Stimulated activated naive CD8-positive, alpha-beta T cell treated with anti-CD3 and anti-CD28 coated beads, Interleukin-15, amount 100 ng/mL, for 72 hours (primary cell): Measurements from ENCODE around the gene RNASET2.
A peak's percentile ranks its signal among the peaks of the same experiment; 100 is the strongest.
"Not testable (repeated sequence)": the region's sequence is repeated elsewhere in the genome, so short reads cannot be mapped to it uniquely, and the experiment has no call there.

ENCODE experiments used
- ATAC-seq: fragments of 150-1000 bp; cut with Tn5 transposase; 2 replicates; pipeline ENCODE4 v1.10.0; 2021; ENCODE audit warnings: mild to moderate bottlenecking, moderate library complexity
- DNase-seq, 2 donors: peaks; one replicate each; pipeline ENCODE4 v3.0.0; 2021 to 2022
- H3K27ac Mint-ChIP-seq, 2 donors: one replicate each; pipeline ENCODE4 v1.8.0; 2022; ENCODE audit warnings: mild to moderate bottlenecking in 2 of 2, mixed read lengths in 2 of 2, moderate library complexity in 2 of 2
- H3K27me3 Mint-ChIP-seq: one replicate; pipeline ENCODE4 v1.8.0; 2022; ENCODE audit warnings: mixed read lengths
- H3K4me1 Mint-ChIP-seq: one replicate; pipeline ENCODE4 v1.8.0; 2022; ENCODE audit warnings: mild to moderate bottlenecking, mixed read lengths
- H3K4me3 Mint-ChIP-seq, 2 donors: one replicate each; pipeline ENCODE4 v1.8.0; 2022; ENCODE audit warnings: mild to moderate bottlenecking in 2 of 2, mixed read lengths in 2 of 2, moderate library complexity in 1 of 2
- H3K9me3 Mint-ChIP-seq, 2 donors: one replicate each; pipeline ENCODE4 v1.8.0; 2022; ENCODE audit warnings: mixed read lengths in 2 of 2

The RNASET2 gene

GRCh38 chr6:166907871-166908806 is 48.2 kb downstream of the RNASET2 start:
- ATAC-seq, result no peak
- Mint-ChIP-seq H3K4me3 (no peak overlapping the region), H3K4me1 (peaks cover 24% of the 10 kb centered on the region), H3K27me3 (no peaks in the 10 kb centered on the region), H3K9me3 (no peaks in the 10 kb centered on the region), H3K27ac (peak overlapping the region in 1 of 2 donors; percentile 74)
- DNase-seq, result no peak

GRCh38 chr6:166907373-166907841 is 48.9 kb downstream of the RNASET2 start:
- H3K4me1 Mint-ChIP-seq, result peaks cover 24% of the 10 kb centered on the region
- ATAC-seq (peak; percentile 66), DNase-seq (no peak)
- peak overlapping the region in 1 of 2 donors; percentile 5 for H3K4me3 Mint-ChIP-seq
- no peaks in the 10 kb centered on the region for H3K9me3 Mint-ChIP-seq
- peak overlapping the region in 1 of 2 donors; percentile 53 for H3K27ac Mint-ChIP-seq
- no peaks in the 10 kb centered on the region for H3K27me3 Mint-ChIP-seq

- Mint-ChIP-seq H3K27ac (peak overlapping the region in 1 of 2 donors; percentile 53), H3K9me3 (peaks cover under 1 to 5% of the 10 kb centered on the region in 2 donors), H3K4me1 (peaks cover 21% of the 10 kb centered on the region), H3K4me3 (no peak overlapping the region), H3K27me3 (no peaks in the 10 kb centered on the region)
- DNase-seq (no peak), ATAC-seq (peak; percentile 21)
Observed at GRCh38 chr6:166906376-166907044, 49.8 kb downstream of the RNASET2 start.

- Mint-ChIP-seq H3K4me1 (peaks cover 16% of the 10 kb centered on the region), H3K27ac (no peak overlapping the region), H3K4me3 (no peak overlapping the region), H3K9me3 (peaks cover 9 to 14% of the 10 kb centered on the region in 2 donors), H3K27me3 (no peaks in the 10 kb centered on the region)
- no peak for DNase-seq
- no peak for ATAC-seq
Observed at GRCh38 chr6:166905505-166906134, 50.7 kb downstream of the RNASET2 start.

- Mint-ChIP-seq H3K27ac (no peak overlapping the region), H3K4me3 (no peak overlapping the region), H3K27me3 (no peaks in the 10 kb centered on the region), H3K9me3 (peaks cover 14 to 20% of the 10 kb centered on the region in 2 donors), H3K4me1 (peaks cover 16% of the 10 kb centered on the region)
- ATAC-seq, result no peak
- no peak for DNase-seq
Observed at GRCh38 chr6:166905013-166905412, 51.3 kb downstream of the RNASET2 start.

GRCh38 chr6:166904101-166904746 is 52.1 kb downstream of the RNASET2 start:
- Mint-ChIP-seq H3K4me3 (no peak overlapping the region), H3K27ac (no peak overlapping the region), H3K27me3 (no peaks in the 10 kb centered on the region), H3K4me1 (peaks cover 16% of the 10 kb centered on the region), H3K9me3 (peaks cover 14 to 25% of the 10 kb centered on the region in 2 donors)
- DNase-seq (no peak), ATAC-seq (no peak)

- H3K4me1 Mint-ChIP-seq, result peaks cover 16% of the 10 kb centered on the region
- peaks cover 14 to 25% of the 10 kb centered on the region in 2 donors for H3K9me3 Mint-ChIP-seq
- no peak overlapping the region for H3K4me3 Mint-ChIP-seq
- no peak overlapping the region for H3K27ac Mint-ChIP-seq
- ATAC-seq, result no peak
- DNase-seq, result no peak
- H3K27me3 Mint-ChIP-seq, result no peaks in the 10 kb centered on the region
Observed at GRCh38 chr6:166903500-166903899, 52.9 kb downstream of the RNASET2 start.

GRCh38 chr6:166903027-166903426 is 53.3 kb downstream of the RNASET2 start:
- ATAC-seq (peak; percentile 19), DNase-seq (no peak)
- Mint-ChIP-seq H3K4me1 (peaks cover 16% of the 10 kb centered on the region), H3K4me3 (no peak overlapping the region), H3K27ac (no peak overlapping the region), H3K9me3 (peaks cover 14 to 25% of the 10 kb centered on the region in 2 donors), H3K27me3 (no peaks in the 10 kb centered on the region)

- DNase-seq (no peak), ATAC-seq (no peak)
- Mint-ChIP-seq H3K9me3 (peaks cover 14 to 25% of the 10 kb centered on the region in 2 donors), H3K27me3 (no peaks in the 10 kb centered on the region), H3K4me3 (no peak overlapping the region), H3K27ac (peak overlapping the region; percentile 23 to 38), H3K4me1 (peaks cover 10% of the 10 kb centered on the region)
Observed at GRCh38 chr6:166902211-166902755, 54.1 kb downstream of the RNASET2 start.

- peak overlapping the region in 1 of 2 donors; percentile 20 for H3K27ac Mint-ChIP-seq
- peaks cover 14 to 25% of the 10 kb centered on the region in 2 donors for H3K9me3 Mint-ChIP-seq
- ATAC-seq, result no peak
Observed at GRCh38 chr6:166901626-166902025, 54.7 kb downstream of the RNASET2 start.

GRCh38 chr6:166900956-166901607 is 55.3 kb downstream of the RNASET2 start:
- ATAC-seq, result no peak
- no peak overlapping the region for H3K4me3 Mint-ChIP-seq

More at GRCh38 chr6:166901626-166902025, 54.7 kb downstream of the RNASET2 start:
- Mint-ChIP-seq H3K27me3 (no peaks in the 10 kb centered on the region), H3K4me1 (peaks cover 3% of the 10 kb centered on the region), H3K4me3 (no peak overlapping the region)
- DNase-seq, result no peak

GRCh38 chr6:166900130-166900708 is 56.1 kb downstream of the RNASET2 start:
- H3K4me1 Mint-ChIP-seq, result no peaks in the 10 kb centered on the region
- no peaks in the 10 kb centered on the region for H3K27me3 Mint-ChIP-seq
- peaks cover 14 to 25% of the 10 kb centered on the region in 2 donors for H3K9me3 Mint-ChIP-seq
- ATAC-seq (no peak), DNase-seq (no peak)
- no peak overlapping the region for H3K27ac Mint-ChIP-seq
- H3K4me3 Mint-ChIP-seq, result no peak overlapping the region

More at GRCh38 chr6:166900956-166901607, 55.3 kb downstream of the RNASET2 start:
- Mint-ChIP-seq H3K4me1 (no peaks in the 10 kb centered on the region), H3K27me3 (no peaks in the 10 kb centered on the region), H3K27ac (no peak overlapping the region), H3K9me3 (peaks cover 14 to 25% of the 10 kb centered on the region in 2 donors)
- DNase-seq, result no peak

GRCh38 chr6:166898910-166899309 is 57.4 kb downstream of the RNASET2 start:
- no peak for ATAC-seq
- Mint-ChIP-seq H3K27ac (no peak overlapping the region), H3K4me1 (no peaks in the 10 kb centered on the region), H3K9me3 (peaks cover 14 to 25% of the 10 kb centered on the region in 2 donors), H3K4me3 (no peak overlapping the region), H3K27me3 (no peaks in the 10 kb centered on the region)
- no peak for DNase-seq

- H3K4me1 Mint-ChIP-seq, ATAC-seq, H3K27me3 Mint-ChIP-seq, H3K9me3 Mint-ChIP-seq, H3K27ac Mint-ChIP-seq, H3K4me3 Mint-ChIP-seq, DNase-seq: not testable (repeated sequence)
Observed at GRCh38 chr6:166894614-166895013, 61.7 kb downstream of the RNASET2 start.
